HUES6 (cell line): ENCODE data around the gene ZNF284.

ENCODE experiments used
- H3K27ac ChIP-seq: 2 replicates; pipeline ENCODE4 v1.7.0; 2013; ENCODE audit warnings: low read depth, mild to moderate bottlenecking, low read length, inconsistent platforms
- H3K27me3 ChIP-seq: 2 replicates; pipeline ENCODE4 v1.6.1; 2013; ENCODE audit warnings: low read length; ENCODE audit not compliant: control insufficient read depth, insufficient read depth
- H3K36me3 ChIP-seq: 2 replicates; pipeline ENCODE4 v1.6.1; 2013; ENCODE audit warnings: low read length; ENCODE audit not compliant: control insufficient read depth, insufficient read depth
- H3K4me1 ChIP-seq: 2 replicates; pipeline ENCODE4 v1.6.1; 2013; ENCODE audit warnings: low read length; ENCODE audit not compliant: control insufficient read depth, insufficient read depth
- H3K4me3 ChIP-seq: 2 replicates; pipeline ENCODE4 v1.5.1; 2013; ENCODE audit warnings: low read depth, low read length
- H3K9ac ChIP-seq: one replicate; pipeline ENCODE4 v1.6.1; 2013; ENCODE audit warnings: mild to moderate bottlenecking, low read length
- H3K9me3 ChIP-seq: 2 replicates; pipeline ENCODE4 v1.6.1; 2013; ENCODE audit warnings: low read depth, low read length; ENCODE audit not compliant: control insufficient read depth, insufficient read depth

The ZNF284 gene

DNA sequence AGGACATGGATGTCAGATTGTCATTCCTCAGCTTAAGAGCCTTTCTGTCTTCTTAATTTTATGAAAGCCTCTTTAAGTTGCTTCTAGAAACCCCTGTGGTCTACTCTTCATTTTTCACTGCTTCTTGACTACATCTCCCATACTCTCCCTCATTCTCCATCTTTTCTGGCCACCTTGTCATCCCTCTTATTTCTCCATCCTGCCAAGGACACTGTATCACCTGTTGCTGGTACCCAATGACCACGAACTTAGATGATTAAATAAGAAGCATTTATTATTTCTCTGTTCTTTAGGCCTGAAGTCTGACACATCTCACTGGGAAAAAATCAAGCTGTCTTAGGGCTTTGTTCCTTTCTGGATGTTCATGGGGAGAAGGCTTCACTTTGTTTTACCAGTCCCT is 10.9 kb upstream of the ZNF284 start:
- no peak overlapping the region for H3K9ac ChIP-seq
- H3K4me1 ChIP-seq = no peaks in the 10 kb centered on the region
- no peak overlapping the region for H3K27ac ChIP-seq
- H3K27me3 ChIP-seq = no peaks in the 10 kb centered on the region
- peaks cover 5% of the 10 kb centered on the region for H3K9me3 ChIP-seq
- H3K36me3 ChIP-seq = peaks cover 77% of the 10 kb centered on the region
- H3K4me3 ChIP-seq = no peak overlapping the region

DNA sequence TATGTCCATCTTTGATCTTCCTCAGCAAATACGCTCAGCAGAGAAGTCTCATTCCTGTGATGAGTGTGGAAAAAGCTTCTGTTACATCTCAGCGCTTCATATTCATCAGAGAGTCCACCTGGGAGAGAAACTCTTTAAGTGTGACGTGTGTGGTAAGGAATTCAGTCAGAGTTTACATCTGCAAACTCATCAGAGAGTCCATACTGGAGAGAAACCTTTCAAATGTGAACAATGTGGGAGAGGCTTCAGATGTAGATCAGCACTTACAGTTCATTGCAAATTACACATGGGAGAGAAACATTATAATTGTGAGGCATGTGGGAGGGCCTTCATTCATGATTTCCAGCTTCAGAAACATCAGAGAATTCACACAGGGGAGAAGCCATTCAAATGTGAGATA is 5.7 kb upstream of the ZNF284 start:
- H3K36me3 ChIP-seq = peaks cover 63% of the 10 kb centered on the region
- H3K27ac ChIP-seq = no peak overlapping the region
- peaks cover 20% of the 10 kb centered on the region for H3K9me3 ChIP-seq
- peaks cover 3% of the 10 kb centered on the region; the same call in 1 of the 2 replicates for H3K4me1 ChIP-seq
- no peaks in the 10 kb centered on the region for H3K27me3 ChIP-seq
- H3K9ac ChIP-seq = no peak overlapping the region
- H3K4me3 ChIP-seq = no peak overlapping the region

DNA sequence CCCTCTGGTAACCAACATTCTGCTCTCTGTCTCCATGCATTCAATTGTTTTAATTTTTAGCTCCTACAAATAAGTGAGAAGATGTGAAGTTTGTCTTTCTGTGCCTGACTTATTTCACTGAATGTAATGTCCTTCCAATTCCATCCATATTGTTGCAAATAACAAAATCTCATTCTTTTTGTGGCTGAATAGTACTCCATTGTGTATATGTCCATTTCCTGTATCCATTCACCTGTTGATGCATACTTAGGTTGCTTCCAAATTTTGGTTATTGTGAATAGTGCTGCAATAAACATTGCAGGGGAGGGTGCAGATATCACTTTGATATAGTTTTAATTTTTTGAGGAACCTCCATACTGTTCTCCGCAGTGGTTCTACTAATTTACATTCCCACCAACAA is 2.5 kb upstream of the ZNF284 start:
- H3K27me3 ChIP-seq = peaks cover 6% of the 10 kb centered on the region
- H3K4me3 ChIP-seq = no peak overlapping the region
- no peak overlapping the region for H3K27ac ChIP-seq
- H3K36me3 ChIP-seq = peaks cover 35% of the 10 kb centered on the region
- H3K4me1 ChIP-seq = peaks cover 11% of the 10 kb centered on the region
- no peak overlapping the region for H3K9ac ChIP-seq
- H3K9me3 ChIP-seq = peaks cover 20% of the 10 kb centered on the region

DNA sequence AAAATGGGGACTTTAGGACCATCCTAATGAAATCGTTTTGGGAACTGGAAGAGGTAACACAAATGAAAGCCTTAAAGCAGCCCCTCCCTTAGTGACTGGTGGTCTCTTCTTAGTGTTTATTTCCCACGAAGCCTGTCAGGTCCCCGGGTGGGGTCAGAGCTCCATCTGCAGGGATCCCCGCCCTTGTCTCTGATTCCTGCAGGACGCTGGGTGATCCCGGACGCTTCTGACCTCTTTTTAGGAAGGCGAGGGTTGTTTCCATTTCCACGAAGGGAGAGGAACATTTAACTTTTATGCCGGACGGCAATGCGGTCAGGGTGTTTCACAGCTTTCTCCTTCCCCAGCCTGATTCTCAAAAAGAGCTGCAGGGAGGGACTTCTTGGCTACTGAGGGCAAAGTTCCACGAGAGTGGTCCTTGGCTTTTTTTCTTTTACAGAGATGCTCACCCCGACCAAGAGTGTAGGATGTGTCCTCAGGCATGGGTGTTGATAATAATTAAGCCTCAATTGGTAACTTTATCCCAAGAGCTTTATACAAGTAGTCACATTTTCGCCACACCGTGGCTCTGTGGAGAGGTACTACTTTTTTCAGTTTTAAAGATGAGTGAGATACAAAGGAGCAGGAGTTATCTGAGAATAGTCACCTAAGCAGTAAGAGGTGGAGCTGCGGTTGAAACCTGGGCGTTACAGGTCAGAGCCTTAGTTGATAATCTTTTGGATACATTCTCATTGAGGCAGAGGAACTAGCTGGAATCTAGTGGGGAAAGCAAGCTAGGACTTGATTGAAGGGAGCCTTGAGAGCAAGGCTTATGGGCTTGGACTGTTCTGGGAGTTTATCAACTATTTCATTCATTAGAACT is 813 bp downstream of the ZNF284 start:
- 0 out of 2 replicates have a peak, but pooled peaks cover 5% of the 10 kb centered on the region for H3K36me3 ChIP-seq
- no peaks in the 10 kb centered on the region for H3K9me3 ChIP-seq
- H3K9ac ChIP-seq = no peak overlapping the region
- H3K27me3 ChIP-seq = peaks cover 6% of the 10 kb centered on the region
- H3K4me1 ChIP-seq = peaks cover 11% of the 10 kb centered on the region
- H3K4me3 ChIP-seq = peak overlapping the region; percentile 83
- H3K27ac ChIP-seq = no peak overlapping the region

DNA sequence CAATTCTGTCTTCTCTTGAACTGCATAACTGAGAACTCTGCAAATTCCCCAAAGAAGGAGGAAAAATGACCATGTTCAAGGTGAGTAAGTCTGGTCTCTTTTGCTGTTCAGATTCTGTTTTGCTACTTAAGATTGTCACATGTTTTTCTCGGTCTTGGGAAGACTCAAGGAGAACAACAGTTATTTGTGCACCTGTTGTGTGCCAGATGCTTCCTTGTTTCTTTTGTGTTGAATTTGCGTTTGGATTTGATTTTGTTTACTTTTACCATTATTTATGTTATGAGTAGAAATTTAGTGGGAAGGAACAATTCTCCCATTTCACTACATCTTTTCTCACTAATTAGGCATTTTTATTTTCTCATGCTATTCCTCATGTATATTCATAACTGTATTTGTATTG is 4.4 kb downstream of the ZNF284 start:
- Histone ChIP-seq H3K27me3 (peaks cover 6% of the 10 kb centered on the region), H3K4me1 (peaks cover 7% of the 10 kb centered on the region; the same call in 1 of the 2 replicates), H3K9me3 (no peaks in the 10 kb centered on the region), H3K27ac (no peak overlapping the region), H3K36me3 (peaks cover 9% of the 10 kb centered on the region), H3K9ac (no peak overlapping the region), H3K4me3 (no peak overlapping the region)

DNA sequence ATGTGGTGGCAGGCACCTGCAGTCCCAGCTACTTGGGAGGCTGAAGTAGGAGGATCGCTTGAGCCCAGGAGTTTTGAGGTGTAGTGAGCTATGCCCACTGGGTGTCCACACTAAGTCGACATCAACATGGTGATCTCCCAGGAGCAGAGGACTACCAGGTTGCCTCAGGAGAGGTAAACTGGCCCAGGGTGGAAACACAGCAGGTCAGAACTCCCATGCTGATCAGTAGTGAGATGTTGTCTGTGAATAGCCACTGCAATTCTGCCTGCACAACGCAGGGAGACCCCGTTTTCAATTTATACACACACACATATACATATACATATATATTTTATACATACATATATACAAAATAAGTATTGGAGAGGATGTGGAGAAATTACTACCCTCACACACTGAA is 20.1 kb downstream of the ZNF284 start:
- no peak overlapping the region for H3K9ac ChIP-seq
- no peak overlapping the region for H3K4me3 ChIP-seq
- no peak overlapping the region for H3K27ac ChIP-seq
- H3K9me3 ChIP-seq = no peaks in the 10 kb centered on the region
- no peaks in the 10 kb centered on the region for H3K27me3 ChIP-seq
- H3K36me3 ChIP-seq = peaks cover 3% of the 10 kb centered on the region
- no peaks in the 10 kb centered on the region for H3K4me1 ChIP-seq

DNA sequence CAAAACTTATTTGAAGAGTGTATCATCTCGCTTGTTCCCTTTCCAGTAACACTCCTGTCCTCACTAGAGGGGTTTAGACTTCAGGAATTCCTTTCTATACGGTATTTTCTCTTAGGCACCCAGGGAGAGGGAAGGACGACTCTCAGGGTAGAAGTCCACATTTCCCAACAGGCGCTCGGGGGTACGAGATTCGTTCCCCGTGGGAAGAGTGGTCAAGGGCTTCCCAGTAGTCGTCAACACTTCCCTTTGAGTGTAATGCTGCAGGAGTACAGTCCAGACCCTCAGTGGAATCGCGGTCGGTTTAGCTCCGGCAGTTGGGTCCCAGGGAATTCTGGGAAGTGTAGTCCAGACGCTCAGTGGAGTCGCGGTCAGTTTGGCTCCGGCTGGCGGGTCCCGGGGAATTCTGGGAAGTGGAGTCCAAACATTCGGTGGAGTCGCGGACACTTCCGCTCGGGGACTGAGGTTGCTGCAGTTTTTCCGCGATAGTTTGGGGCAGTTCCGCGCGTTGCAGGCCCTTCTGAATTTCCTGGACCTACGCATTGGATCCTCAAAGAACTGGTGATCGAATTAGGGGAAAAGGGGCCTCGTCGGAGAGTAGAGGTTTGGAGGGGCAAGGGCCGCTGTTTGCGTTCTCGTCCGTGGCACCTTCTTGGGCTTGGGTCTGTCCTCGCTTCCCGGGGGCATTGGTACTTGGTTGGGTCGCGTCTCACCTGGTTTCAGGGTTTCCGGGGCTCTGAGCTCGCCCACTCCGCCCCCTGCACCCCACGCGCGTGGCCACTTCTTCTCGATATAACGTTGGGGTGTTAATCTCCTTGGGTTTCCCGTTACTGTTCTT is 22.2 kb downstream of the ZNF284 start, which contains the start of gene ZNF224:
Gene ZNF224 (plus strand): TSS at position 431 of the 835 bp plus-strand sequence. CDS start 3,513 bp downstream, outside the sequence.
- H3K9ac ChIP-seq = peak within 1 kb of the TSS; percentile 74
- no peak within 1 kb of the TSS for H3K27ac ChIP-seq
- H3K36me3 ChIP-seq = peaks cover 18% of the 10 kb centered on the region
- H3K9me3 ChIP-seq = no peaks in the 10 kb centered on the region
- H3K27me3 ChIP-seq = no peaks in the 10 kb centered on the region
- H3K4me3 ChIP-seq = peak within 1 kb of the TSS; percentile 89
- no peaks in the 10 kb centered on the region for H3K4me1 ChIP-seq

DNA sequence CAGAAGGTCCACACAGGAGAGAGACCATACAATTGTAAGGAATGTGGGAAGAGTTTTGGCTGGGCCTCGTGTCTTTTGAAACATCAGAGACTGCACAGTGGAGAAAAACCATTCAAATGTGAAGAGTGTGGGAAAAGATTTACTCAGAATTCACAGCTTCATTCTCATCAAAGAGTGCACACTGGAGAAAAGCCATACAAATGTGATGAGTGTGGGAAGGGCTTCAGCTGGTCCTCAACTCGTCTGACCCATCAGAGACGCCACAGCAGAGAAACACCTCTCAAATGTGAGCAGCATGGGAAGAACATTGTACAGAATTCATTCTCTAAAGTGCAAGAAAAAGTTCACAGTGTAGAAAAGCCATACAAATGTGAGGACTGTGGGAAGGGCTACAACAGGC is 35.8 kb downstream of the ZNF284 start:
- H3K9ac ChIP-seq = no peak overlapping the region
- no peak overlapping the region for H3K4me3 ChIP-seq
- H3K27ac ChIP-seq = no peak overlapping the region
- no peaks in the 10 kb centered on the region for H3K27me3 ChIP-seq
- H3K36me3 ChIP-seq = peaks cover 62% of the 10 kb centered on the region
- H3K4me1 ChIP-seq = no peaks in the 10 kb centered on the region
- peaks cover 36% of the 10 kb centered on the region for H3K9me3 ChIP-seq

DNA sequence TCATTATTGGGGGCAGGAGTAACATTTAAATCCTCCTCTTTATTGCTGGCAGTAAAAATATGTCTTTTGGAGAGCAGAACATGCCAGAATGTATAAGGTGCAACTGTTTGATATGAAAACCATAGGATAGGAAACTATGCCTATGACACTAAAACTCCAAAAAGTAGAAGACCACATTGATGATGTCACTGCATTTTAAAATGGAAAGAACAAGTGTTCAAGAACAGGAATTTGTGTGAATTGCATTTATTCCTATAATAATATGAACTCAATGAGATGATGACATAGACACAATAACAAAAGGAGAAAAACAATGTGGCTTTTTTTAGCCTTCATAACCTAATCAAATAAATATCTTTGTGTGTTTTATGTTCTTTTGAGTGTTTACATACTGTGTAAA is 37.5 kb downstream of the ZNF284 start:
- peaks cover 3% of the 10 kb centered on the region; the same call in 1 of the 2 replicates for H3K4me1 ChIP-seq
- H3K27me3 ChIP-seq = no peaks in the 10 kb centered on the region
- H3K9ac ChIP-seq = no peak overlapping the region
- H3K27ac ChIP-seq = no peak overlapping the region
- H3K4me3 ChIP-seq = no peak overlapping the region
- peaks cover 36% of the 10 kb centered on the region for H3K9me3 ChIP-seq
- H3K36me3 ChIP-seq = peaks cover 45% of the 10 kb centered on the region

DNA sequence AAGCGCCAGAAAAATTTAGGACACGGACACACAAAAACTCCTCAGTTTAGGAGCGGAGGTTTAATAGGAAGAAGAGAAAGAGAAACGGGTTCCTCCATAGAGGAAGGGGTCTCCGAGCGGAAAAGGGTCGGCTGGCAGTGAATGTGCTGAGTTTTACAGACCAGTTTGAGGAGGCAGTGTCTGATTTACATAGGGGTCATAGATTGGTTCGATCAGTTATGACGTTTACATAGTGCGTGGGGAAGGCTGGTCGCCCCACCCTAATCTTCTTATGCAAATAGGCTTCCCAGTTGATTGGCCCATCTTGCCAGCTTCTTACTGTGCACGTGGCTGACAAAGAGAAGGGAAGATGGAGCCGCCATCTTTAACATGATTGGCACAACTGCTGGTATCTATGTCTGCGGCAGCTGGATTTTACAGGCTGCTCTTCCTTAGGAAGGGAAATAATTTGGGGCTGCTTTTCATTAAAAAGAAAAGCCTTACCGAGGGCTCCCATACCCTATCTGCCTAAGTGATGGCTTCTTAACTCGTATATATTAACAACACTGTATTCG is 40.0 kb downstream of the ZNF284 start:
- Histone ChIP-seq H3K9me3 (peaks cover 20% of the 10 kb centered on the region), H3K27ac (peak overlapping the region; percentile 78; the same call in 1 of the 2 replicates), H3K36me3 (peaks cover 30% of the 10 kb centered on the region), H3K4me3 (peak overlapping the region; percentile 86), H3K27me3 (no peaks in the 10 kb centered on the region), H3K4me1 (peaks cover 3% of the 10 kb centered on the region; the same call in 1 of the 2 replicates), H3K9ac (peak overlapping the region; percentile 89)
